ENCODE measurements around the gene OTUD6A.

Gene OTUD6A

GRCh38 chrX:70054391-70054790 lies 7.9 kb upstream of the OTUD6A start:
- H3K4me3 ChIP-seq (replicated peaks; ENCODE audit: low read depth, low read length), result no peak overlapping the region
- no peak for DNase-seq (ENCODE audit: extremely low read depth, low read depth)
- TF ChIP-seq CTCF (IDR thresholded peaks at IDR 0.05; ENCODE audit: low read depth, low read length, missing control alignments), result no peak

DNA sequence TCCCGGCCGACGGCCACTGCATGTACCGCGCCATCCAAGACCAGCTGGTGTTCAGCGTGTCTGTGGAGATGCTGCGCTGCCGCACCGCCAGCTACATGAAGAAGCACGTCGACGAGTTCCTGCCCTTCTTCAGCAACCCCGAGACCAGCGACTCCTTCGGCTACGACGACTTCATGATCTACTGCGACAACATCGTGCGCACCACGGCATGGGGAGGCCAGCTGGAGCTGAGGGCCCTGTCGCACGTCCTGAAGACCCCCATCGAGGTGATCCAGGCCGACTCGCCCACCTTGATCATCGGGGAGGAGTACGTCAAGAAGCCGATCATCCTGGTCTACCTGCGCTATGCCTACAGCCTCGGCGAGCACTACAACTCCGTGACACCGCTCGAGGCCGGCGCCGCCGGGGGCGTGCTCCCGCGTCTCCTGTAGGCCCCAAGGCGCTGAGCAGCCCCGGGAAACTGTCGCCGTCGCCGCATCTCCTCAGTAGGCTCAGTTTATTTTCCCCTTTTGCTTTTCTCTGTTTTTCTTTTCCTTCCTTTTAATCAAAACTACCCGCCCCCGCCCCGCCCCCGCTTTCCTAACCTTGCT lies 799 bp downstream of the OTUD6A start:
- no peak overlapping the region for H3K4me3 ChIP-seq (replicated peaks; ENCODE audit: low read depth, low read length)
- DNase-seq (ENCODE audit: extremely low read depth, low read depth), result no peak
- no peak for TF ChIP-seq CTCF (IDR thresholded peaks at IDR 0.05; ENCODE audit: low read depth, low read length, missing control alignments)

GRCh38 chrX:70066646-70067045 lies 4.4 kb downstream of the OTUD6A start:
- no peak for DNase-seq (ENCODE audit: extremely low read depth, low read depth)
- no peak for TF ChIP-seq CTCF (IDR thresholded peaks at IDR 0.05; ENCODE audit: low read depth, low read length, missing control alignments)
- no peak overlapping the region for H3K4me3 ChIP-seq (replicated peaks; ENCODE audit: low read depth, low read length)

GRCh38 chrX:70079297-70079696 lies 17.0 kb downstream of the OTUD6A start:
- no peak overlapping the region for H3K4me3 ChIP-seq (replicated peaks; ENCODE audit: low read depth, low read length)
- DNase-seq (ENCODE audit: extremely low read depth, low read depth), result no peak
- TF ChIP-seq CTCF (IDR thresholded peaks at IDR 0.05; ENCODE audit: low read depth, low read length, missing control alignments), result no peak

DNA sequence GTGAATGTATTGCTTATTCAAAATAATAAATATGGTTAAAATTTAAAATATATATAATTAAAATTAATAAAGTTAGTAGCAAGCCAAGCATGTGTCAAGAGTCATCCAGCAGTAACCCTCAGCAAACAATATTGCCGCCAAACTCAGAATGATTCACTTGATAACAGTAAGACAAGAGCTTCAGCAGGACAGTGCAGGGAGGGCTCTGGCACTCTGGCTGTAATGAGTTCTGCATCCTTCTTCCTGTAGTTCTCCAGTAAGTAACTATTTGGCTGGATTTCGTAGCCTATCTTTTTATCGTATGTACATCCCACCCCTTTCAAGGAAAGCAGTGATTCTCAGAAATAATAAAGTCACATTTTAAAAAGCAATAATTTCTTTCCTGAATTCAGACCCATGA lies 17.6 kb downstream of the OTUD6A start:
- TF ChIP-seq CTCF (IDR thresholded peaks at IDR 0.05; ENCODE audit: low read depth, low read length, missing control alignments), result no peak
- no peak overlapping the region for H3K4me3 ChIP-seq (replicated peaks; ENCODE audit: low read depth, low read length)
- DNase-seq (ENCODE audit: extremely low read depth, low read depth), result no peak

DNA sequence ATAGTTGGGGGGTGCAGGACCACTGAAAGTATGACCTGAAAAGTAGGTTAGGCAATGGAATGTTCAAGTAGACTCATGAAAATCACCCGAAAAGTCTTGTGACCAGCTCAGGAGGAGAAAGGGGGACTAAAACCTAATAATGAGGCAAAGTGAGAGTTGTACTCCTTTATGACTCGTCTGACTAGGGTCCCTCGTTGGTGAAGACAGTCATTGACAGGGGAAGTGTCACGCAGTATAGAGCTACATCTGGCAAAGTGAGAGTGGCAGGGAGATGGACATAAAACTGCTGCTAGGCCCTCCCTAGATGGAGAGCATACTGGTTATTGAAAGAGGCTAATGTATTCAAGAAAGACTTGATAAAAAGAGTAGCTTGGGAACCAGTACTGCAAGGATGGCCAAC lies 20.5 kb downstream of the OTUD6A start:
- no peak for TF ChIP-seq CTCF (IDR thresholded peaks at IDR 0.05; ENCODE audit: low read depth, low read length, missing control alignments)
- H3K4me3 ChIP-seq (replicated peaks; ENCODE audit: low read depth, low read length), result no peak overlapping the region
- DNase-seq (ENCODE audit: extremely low read depth, low read depth), result no peak

Data from HFF-Myc (cell line).